SK-N-SH (cell line): ENCODE data around the gene LST1. TPM values are rescaled to one million over a fixed set of nuclear protein-coding genes. Genes with fewer than 3 reads are reported as not detected.
"Not testable (repeated sequence)": the region's sequence is repeated elsewhere in the genome, so short reads cannot be mapped to it uniquely, and the experiment has no call there.

ENCODE experiments used
- CTCF ChIA-PET: fragments of 300-600, 350-600 bp; formaldehyde crosslinking; extraction: SDS; loops from one replicate; lab custom pipeline; 2021; lab: Yijun Ruan, JAX
- POLR2A ChIA-PET: fragments of 350-600 bp; sonication (Branson Sonifier 250); formaldehyde crosslinking; extraction: SDS; loops from one replicate; lab custom pipeline; 2020; ENCODE audit warnings: antibody characterized with exemption, inconsistent platforms; lab: Yijun Ruan, JAX
- DNase-seq: peaks from one replicate; pipeline ENCODE4 v3.0.0; 2012
- H2AFZ ChIP-seq: fragments of 200-600 bp; sonication (generic); 2 replicates; pipeline ENCODE4 v1.8.1; 2016; ENCODE audit warnings: antibody characterized with exemption, mild to moderate bottlenecking, low read depth
- H3F3A ChIP-seq: fragments of 200-600 bp; sonication (generic); replicated peaks from 2 replicates; pipeline ENCODE3; 2016; ENCODE audit warnings: antibody characterized with exemption, mild to moderate bottlenecking; ENCODE audit not compliant: insufficient read depth
- H3K27ac ChIP-seq, 2 experiments: fragments of 200-500 bp in 1 of 2; fragments of 200-600 bp in 1 of 2; sonication (Bioruptor generic) in 1 of 2; sonication (generic), shearing (Covaris generic) in 1 of 2; 2 replicates each; pipeline versions ENCODE4 v1.5.1 to v1.6.1; 2014 to 2016; ENCODE audit warnings: low read depth in 2 of 2, inconsistent platforms in 1 of 2, low read length in 1 of 2, mild to moderate bottlenecking in 1 of 2, mixed read lengths in 1 of 2
- H3K27me3 ChIP-seq: fragments of 200-600 bp; sonication (generic), shearing (Covaris generic); 2 replicates; pipeline ENCODE4 v1.6.1; 2016; ENCODE audit warnings: mixed run types; ENCODE audit not compliant: insufficient read depth
- H3K36me3 ChIP-seq, 2 experiments: fragments of 200-500 bp in 1 of 2; fragments of 200-600 bp in 1 of 2; sonication (Bioruptor generic) in 1 of 2; sonication (generic) in 1 of 2; replicated peaks in 1 of 2; 2 replicates each; pipeline versions ENCODE3 to v1.5.1; 2014 to 2016; ENCODE audit warnings: low read length in 1 of 2, mild to moderate bottlenecking in 1 of 2; ENCODE audit not compliant: insufficient read depth in 2 of 2, control insufficient read depth in 1 of 2
- H3K4me1 ChIP-seq, 2 experiments: fragments of 200-500 bp in 1 of 2; fragments of 200-600 bp in 1 of 2; sonication (Bioruptor generic) in 1 of 2; sonication (generic), shearing (Covaris generic) in 1 of 2; 2 replicates each; pipeline versions ENCODE4 v1.5.1 to v1.6.1; 2014 to 2016; ENCODE audit warnings: low read depth in 1 of 2, low read length in 1 of 2, mixed run types in 1 of 2; ENCODE audit not compliant: insufficient read depth in 2 of 2, control insufficient read depth in 1 of 2
- H3K4me2 ChIP-seq: fragments of 200-600 bp; sonication (generic), shearing (Covaris generic); 2 replicates; pipeline ENCODE4 v1.6.1; 2017; ENCODE audit warnings: mixed run types
- H3K4me3 ChIP-seq, 2 experiments: fragments of 200-500 bp in 1 of 2; fragments of 200-600 bp in 1 of 2; sonication (Bioruptor generic) in 1 of 2; sonication (generic), shearing (Covaris generic) in 1 of 2; 2 replicates each; pipeline versions ENCODE4 v1.5.1 to v1.8.1; 2014 to 2016; ENCODE audit warnings: low read depth in 2 of 2, inconsistent platforms in 1 of 2, low read length in 1 of 2, mild to moderate bottlenecking in 1 of 2, mixed read lengths in 1 of 2, moderate library complexity in 1 of 2
- H3K79me2 ChIP-seq: fragments of 200-600 bp; sonication (generic); 2 replicates; pipeline ENCODE4 v1.8.1; 2017; ENCODE audit warnings: mild to moderate bottlenecking; ENCODE audit not compliant: insufficient read depth
- H3K9ac ChIP-seq: fragments of 200-600 bp; sonication (generic); 2 replicates; pipeline ENCODE4 v1.6.1; 2017; ENCODE audit warnings: mixed run types
- H3K9me2 ChIP-seq: fragments of 200-600 bp; sonication (generic); 2 replicates; pipeline ENCODE4 v1.6.1; 2017; ENCODE audit warnings: mixed run types
- H3K9me3 ChIP-seq: fragments of 200-600 bp; sonication (generic); 2 replicates; pipeline ENCODE4 v1.6.1; 2017; ENCODE audit warnings: mixed run types, mild to moderate bottlenecking, moderate library complexity
- H4K20me1 ChIP-seq: fragments of 200-600 bp; sonication (generic); 2 replicates; pipeline ENCODE4 v1.6.1; 2017; ENCODE audit warnings: mild to moderate bottlenecking, mixed run types; ENCODE audit not compliant: insufficient read depth
- CTCF ChIP-seq: fragments of 200-600 bp; sonication (generic); IDR thresholded peaks from 2 replicates; pipeline ENCODE4 v1.6.1; 2017; ENCODE audit warnings: antibody characterized with exemption, mild to moderate bottlenecking, moderate library complexity
- EP300 ChIP-seq, 2 experiments: IDR thresholded peaks; 2 replicates each; pipeline versions ENCODE4 v1.4.0 to v1.6.1; 2012; ENCODE audit warnings: borderline replicate concordance in 1 of 2, low read depth in 1 of 2, low read length in 1 of 2
- EZH2phosphoT487 ChIP-seq: fragments of 200-600 bp; sonication (generic); IDR thresholded peaks from 2 replicates; pipeline ENCODE4 v1.6.1; 2017; ENCODE audit warnings: low read depth, mixed run types, mild to moderate bottlenecking, antibody characterized with exemption, moderate library complexity, borderline replicate concordance
- MXI1 ChIP-seq: IDR thresholded peaks from 2 replicates; pipeline ENCODE4 v1.6.1; 2012; ENCODE audit warnings: mild to moderate bottlenecking, low read depth, low read length, improper control_type of control experiment
- NRF1 ChIP-seq: IDR thresholded peaks from 2 replicates; pipeline ENCODE4 v1.6.1; 2012; ENCODE audit warnings: low read depth, mild to moderate bottlenecking, low read length
- RAD21 ChIP-seq: IDR thresholded peaks from 2 replicates; pipeline ENCODE4 v1.6.1; 2012; ENCODE audit warnings: mild to moderate bottlenecking, low read length
- RFX5 ChIP-seq: IDR thresholded peaks from 2 replicates; pipeline ENCODE4 v1.6.1; 2012; ENCODE audit warnings: mild to moderate bottlenecking, improper control_type of control experiment, low read length
- RXRA ChIP-seq: IDR thresholded peaks from 2 replicates; pipeline ENCODE4 v1.4.0; 2012; ENCODE audit warnings: low read depth, mild to moderate bottlenecking, borderline replicate concordance
- SMC3 ChIP-seq: IDR thresholded peaks from 2 replicates; pipeline ENCODE4 v1.6.1; 2012; ENCODE audit warnings: low read depth, low read length, improper control_type of control experiment
- TEAD4 ChIP-seq: IDR thresholded peaks from 2 replicates; pipeline ENCODE4 v1.4.0; 2012; ENCODE audit warnings: mild to moderate bottlenecking, borderline replicate concordance; ENCODE audit not compliant: insufficient read depth
- YY1 ChIP-seq: IDR thresholded peaks from 2 replicates; pipeline ENCODE4 v1.4.0; 2012; ENCODE audit warnings: low read depth, mild to moderate bottlenecking
- WGBS: methylation state at CpG from one replicate; pipeline ENCODE4 v1.1.6; 2017; ENCODE audit warnings: low lambda C conversion rate; 5-methylcytosine and 5-hydroxymethylcytosine counted together
- polyA plus RNA-seq, 3 experiments: library from polyadenylated mRNA; depleted of rRNA; stranded (reverse); fragments of >200 nt; gene quantifications; 2 replicates each; pipeline ENCODE4 v1.2.3, GENCODE V29; 2012
- TF ChIP-seq, protein P1 (sequence below): IDR thresholded peaks from 2 replicates; pipeline ENCODE4 v1.4.0; 2012; ENCODE audit warnings: low read depth, borderline replicate concordance

Gene LST1
- polyA plus RNA-seq, 1 of the 3 experiments (the other 2 are of a cell fraction) = not detected

GRCh38 chr6:31548544-31548873, 37.6 kb upstream of the LST1 start:
- no peak for DNase-seq
- H3F3A ChIP-seq = peaks cover 13% of the 10 kb centered on the region
- POLR2A ChIA-PET = interaction anchor here (0.7 kb wide), 2 partner anchors 41 to 49 kb away, joined by 3 to 4 read pairs; no protein-coding TSS in a partner anchor
- CTCF ChIA-PET = interaction anchor here (0.6 to 11.9 kb wide), 11 partner anchors 8 to 1433 kb away, joined by 3 to 301 read pairs (median 3); partner anchors contain the start of genes LST1, LTB, NCR3 and TNF
- H3K36me3 ChIP-seq = peaks cover 9 to 29% of the 10 kb centered on the region in 2 experiments
- H3K79me2 ChIP-seq = peaks cover 51% of the 10 kb centered on the region
- peak overlapping the region; percentile 92 for H3K4me2 ChIP-seq
- peaks cover 8 to 11% of the 10 kb centered on the region in 2 experiments; a peak in 3 of 4 replicates for H3K4me1 ChIP-seq
- TF ChIP-seq TEAD4 (no peak), MXI1 (no peak)
- no peaks in the 10 kb centered on the region for H3K9me3 ChIP-seq
- H3K27me3 ChIP-seq = no peaks in the 10 kb centered on the region
- no peaks in the 10 kb centered on the region for H3K9me2 ChIP-seq
- H2AFZ ChIP-seq = no peak overlapping the region
- H3K9ac ChIP-seq = peak overlapping the region; percentile 88
- H3K27ac ChIP-seq = peak overlapping the region; percentile 74 to 78; a peak in 3 of 4 replicates
- WGBS = 85% methylated on average over 2 of the region's 2 CpGs
- peak overlapping the region; percentile 52 to 77 for H3K4me3 ChIP-seq
- H4K20me1 ChIP-seq = no peaks in the 10 kb centered on the region

GRCh38 chr6:31551371-31551770, 34.7 kb upstream of the LST1 start:
- DNase-seq, H3K27ac ChIP-seq, H4K20me1 ChIP-seq, H3K9ac ChIP-seq, H3K4me2 ChIP-seq, H3K9me3 ChIP-seq, H3K4me3 ChIP-seq, H2AFZ ChIP-seq, H3K9me2 ChIP-seq, H3K4me1 ChIP-seq, H3K27me3 ChIP-seq: not testable (repeated sequence)
- peaks cover 13% of the 10 kb centered on the region for H3F3A ChIP-seq
- WGBS = 79% methylated on average over 5 of the region's 5 CpGs
- H3K79me2 ChIP-seq = peaks cover 71% of the 10 kb centered on the region
- peaks cover 17 to 42% of the 10 kb centered on the region in 2 experiments for H3K36me3 ChIP-seq
- ChIA-PET POLR2A (interaction anchor here (0.7 to 1.0 kb wide), 3 partner anchors 8 to 20 kb away, joined by 3 to 4 read pairs (median 4); no protein-coding TSS in a partner anchor), CTCF (interaction anchor here (1.1 to 11.9 kb wide), 5 partner anchors 8 to 58 kb away, joined by 3 to 301 read pairs (median 4); partner anchors contain the start of genes LST1, LTB and NCR3)
- TF ChIP-seq SMC3 = peak; percentile 52
- peak; percentile 56 for TF ChIP-seq CTCF
- TF ChIP-seq RAD21 = peak; percentile 59

DNA sequence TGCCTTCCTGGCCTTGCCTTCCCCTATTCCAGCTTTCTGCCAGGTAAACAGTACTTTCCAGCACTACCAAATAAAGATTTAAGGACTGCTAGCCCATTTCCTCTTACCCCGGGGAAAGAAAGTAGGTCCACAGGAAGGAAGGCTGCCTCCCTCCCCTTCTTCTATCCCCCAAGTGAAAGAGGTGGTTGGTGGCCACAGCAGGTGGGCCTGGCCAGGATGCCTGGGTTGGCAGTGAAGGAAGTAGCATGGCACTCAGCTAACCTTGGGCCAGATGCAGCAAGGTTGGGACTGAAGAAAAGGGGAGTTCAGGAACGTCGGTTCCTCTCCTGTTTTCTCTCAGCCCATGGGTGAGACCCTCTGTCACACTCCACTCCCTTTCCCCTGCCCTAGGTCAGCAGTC, 29.8 kb upstream of the LST1 start:
- TF ChIP-seq, protein P1, sequence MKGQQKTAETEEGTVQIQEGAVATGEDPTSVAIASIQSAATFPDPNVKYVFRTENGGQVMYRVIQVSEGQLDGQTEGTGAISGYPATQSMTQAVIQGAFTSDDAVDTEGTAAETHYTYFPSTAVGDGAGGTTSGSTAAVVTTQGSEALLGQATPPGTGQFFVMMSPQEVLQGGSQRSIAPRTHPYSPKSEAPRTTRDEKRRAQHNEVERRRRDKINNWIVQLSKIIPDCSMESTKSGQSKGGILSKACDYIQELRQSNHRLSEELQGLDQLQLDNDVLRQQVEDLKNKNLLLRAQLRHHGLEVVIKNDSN = no peak
- TF ChIP-seq EZH2phosphoT487 = no peak
- TF ChIP-seq RFX5 = no peak
- no peak for TF ChIP-seq YY1
- TF ChIP-seq EP300 (IDR thresholded peaks at IDR 0.05; ENCODE audit: borderline replicate concordance in 1 of 2, low read depth in 1 of 2, low read length in 1 of 2) = no peak
- TF ChIP-seq NRF1 = no peak
- no peak for TF ChIP-seq RXRA
- no peak for TF ChIP-seq TEAD4

More for the DNA sequence above, 29.8 kb upstream of the LST1 start:
- H3K9me3 ChIP-seq = no peaks in the 10 kb centered on the region
- H3K79me2 ChIP-seq = peaks cover 36% of the 10 kb centered on the region
- DNase-seq = no peak
- ChIA-PET CTCF (interaction anchor here (0.7 to 5.7 kb wide), 5 partner anchors 8 to 41 kb away, joined by 3 to 29 read pairs (median 6); partner anchors contain the start of genes ATP6V1G2, LTB and NFKBIL1), POLR2A (no interaction called here)
- H3K36me3 ChIP-seq = peaks cover 30 to 34% of the 10 kb centered on the region in 2 experiments
- H3K27ac ChIP-seq = no peak overlapping the region
- no peak overlapping the region for H2AFZ ChIP-seq
- no peaks in the 10 kb centered on the region for H4K20me1 ChIP-seq
- no peaks in the 10 kb centered on the region for H3K9me2 ChIP-seq
- 100% methylated on average over 3 of the region's 3 CpGs for WGBS
- no peak overlapping the region for H3K9ac ChIP-seq
- H3K4me3 ChIP-seq = no peak overlapping the region
- H3K4me1 ChIP-seq = peaks cover 0 to 17% of the 10 kb centered on the region in 2 experiments; a peak in 2 of 4 replicates
- H3K27me3 ChIP-seq = no peaks in the 10 kb centered on the region
- peaks cover 19% of the 10 kb centered on the region for H3F3A ChIP-seq
- no peak overlapping the region for H3K4me2 ChIP-seq
